Measurements from ENCODE around the gene CDK11B. TPM values are rescaled to one million over a fixed set of nuclear protein-coding genes. Genes with fewer than 3 reads are reported as not detected.

Gene CDK11B
- total and polyA plus RNA-seq, 2 experiments from 2014 or later = 22.4 to 76.7 TPM

DNA sequence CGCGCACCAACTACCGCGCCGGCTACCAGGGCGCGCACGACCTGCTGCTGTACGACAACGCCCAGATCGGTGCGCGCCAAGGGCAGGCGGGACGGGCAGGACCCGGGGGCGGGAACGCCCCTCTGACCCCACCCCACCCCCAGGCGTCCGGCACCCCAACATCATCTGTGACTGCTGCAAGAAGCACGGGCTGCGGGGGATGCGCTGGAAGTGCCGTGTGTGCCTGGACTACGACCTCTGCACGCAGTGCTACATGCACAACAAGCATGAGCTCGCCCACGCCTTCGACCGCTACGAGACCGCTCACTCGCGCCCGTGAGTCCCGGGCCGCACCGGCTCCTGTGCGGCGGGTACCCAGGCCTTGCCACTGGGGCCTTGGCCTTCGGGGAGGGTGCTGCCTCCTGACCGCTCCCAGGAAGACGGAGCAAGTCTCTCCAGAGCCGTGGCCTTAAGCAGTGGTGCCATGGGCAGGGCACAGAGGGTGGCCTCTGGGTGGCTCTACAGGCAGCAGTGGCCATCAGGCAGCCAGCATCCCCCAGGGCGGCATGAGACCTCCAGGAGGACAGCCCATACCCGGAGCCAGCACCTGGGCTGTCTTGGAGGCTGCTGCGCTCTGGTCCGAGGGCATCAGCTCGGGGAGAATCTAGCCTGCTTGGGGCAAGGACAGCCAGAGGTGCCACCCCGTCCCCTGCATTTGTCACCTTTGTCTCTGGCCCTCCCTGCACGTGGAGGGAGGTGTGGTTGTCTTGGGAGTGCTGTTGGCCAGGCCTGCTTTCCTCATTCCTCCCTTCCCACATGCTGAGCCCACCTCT lies 35.0 kb downstream of the CDK11B start:
- Histone ChIP-seq H3K4me3 (no peak overlapping the region), H3K9me2 (ENCODE audit: insufficient read depth) (no peaks in the 10 kb centered on the region), H3K4me1 (ENCODE audit: insufficient read depth) (no peaks in the 10 kb centered on the region), H3K36me3 (ENCODE audit: insufficient read depth) (no peaks in the 10 kb centered on the region), H4K20me1 (replicated peaks; ENCODE audit: insufficient read depth) (no peaks in the 10 kb centered on the region), H3K79me2 (replicated peaks; ENCODE audit: insufficient read depth) (no peaks in the 10 kb centered on the region), H3F3A (replicated peaks; ENCODE audit: low read depth) (0 out of 2 replicates have a peak, but pooled peaks cover 3% of the 10 kb centered on the region), H3K27me3 (ENCODE audit: insufficient read depth) (no peaks in the 10 kb centered on the region), H3K4me2 (no peak overlapping the region), H3K27ac (ENCODE audit: low read depth) (no peak overlapping the region), H2AFZ (no peak overlapping the region)
- TF ChIP-seq ETS1 (IDR thresholded peaks at IDR 0.05) (no peak), STAT1 (IDR thresholded peaks at IDR 0.05; ENCODE audit: unreplicated experiment) (no peak), JUNB (IDR thresholded peaks at IDR 0.05; ENCODE audit: unreplicated experiment) (no peak), ZNF331 (CRISPR knock-in tag; IDR thresholded peaks at IDR 0.05; ENCODE audit: low read depth) (no peak), NANOG (IDR thresholded peaks at IDR 0.05; ENCODE audit: borderline replicate concordance) (no peak), EZH2phosphoT487 (IDR thresholded peaks at IDR 0.05; ENCODE audit: unreplicated experiment) (no peak), ZNF114 (CRISPR knock-in tag; IDR thresholded peaks at IDR 0.05) (no peak), EZH2 (IDR thresholded peaks at IDR 0.05; ENCODE audit: low read depth, unreplicated experiment) (no peak), POLR2AphosphoS5 (IDR thresholded peaks at IDR 0.05; ENCODE audit: low read depth) (no peak; the same call in 1 of the 2 replicates), CREB1 (CRISPR knock-in tag; IDR thresholded peaks at IDR 0.05; ENCODE audit: low read depth) (no peak)
- TF ChIP-seq, protein P1, sequence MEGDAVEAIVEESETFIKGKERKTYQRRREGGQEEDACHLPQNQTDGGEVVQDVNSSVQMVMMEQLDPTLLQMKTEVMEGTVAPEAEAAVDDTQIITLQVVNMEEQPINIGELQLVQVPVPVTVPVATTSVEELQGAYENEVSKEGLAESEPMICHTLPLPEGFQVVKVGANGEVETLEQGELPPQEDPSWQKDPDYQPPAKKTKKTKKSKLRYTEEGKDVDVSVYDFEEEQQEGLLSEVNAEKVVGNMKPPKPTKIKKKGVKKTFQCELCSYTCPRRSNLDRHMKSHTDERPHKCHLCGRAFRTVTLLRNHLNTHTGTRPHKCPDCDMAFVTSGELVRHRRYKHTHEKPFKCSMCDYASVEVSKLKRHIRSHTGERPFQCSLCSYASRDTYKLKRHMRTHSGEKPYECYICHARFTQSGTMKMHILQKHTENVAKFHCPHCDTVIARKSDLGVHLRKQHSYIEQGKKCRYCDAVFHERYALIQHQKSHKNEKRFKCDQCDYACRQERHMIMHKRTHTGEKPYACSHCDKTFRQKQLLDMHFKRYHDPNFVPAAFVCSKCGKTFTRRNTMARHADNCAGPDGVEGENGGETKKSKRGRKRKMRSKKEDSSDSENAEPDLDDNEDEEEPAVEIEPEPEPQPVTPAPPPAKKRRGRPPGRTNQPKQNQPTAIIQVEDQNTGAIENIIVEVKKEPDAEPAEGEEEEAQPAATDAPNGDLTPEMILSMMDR (conservative IDR thresholded peaks at IDR 0.05; ENCODE audit: low read depth in 2 of 2) = no peak
- TF ChIP-seq, protein P2, sequence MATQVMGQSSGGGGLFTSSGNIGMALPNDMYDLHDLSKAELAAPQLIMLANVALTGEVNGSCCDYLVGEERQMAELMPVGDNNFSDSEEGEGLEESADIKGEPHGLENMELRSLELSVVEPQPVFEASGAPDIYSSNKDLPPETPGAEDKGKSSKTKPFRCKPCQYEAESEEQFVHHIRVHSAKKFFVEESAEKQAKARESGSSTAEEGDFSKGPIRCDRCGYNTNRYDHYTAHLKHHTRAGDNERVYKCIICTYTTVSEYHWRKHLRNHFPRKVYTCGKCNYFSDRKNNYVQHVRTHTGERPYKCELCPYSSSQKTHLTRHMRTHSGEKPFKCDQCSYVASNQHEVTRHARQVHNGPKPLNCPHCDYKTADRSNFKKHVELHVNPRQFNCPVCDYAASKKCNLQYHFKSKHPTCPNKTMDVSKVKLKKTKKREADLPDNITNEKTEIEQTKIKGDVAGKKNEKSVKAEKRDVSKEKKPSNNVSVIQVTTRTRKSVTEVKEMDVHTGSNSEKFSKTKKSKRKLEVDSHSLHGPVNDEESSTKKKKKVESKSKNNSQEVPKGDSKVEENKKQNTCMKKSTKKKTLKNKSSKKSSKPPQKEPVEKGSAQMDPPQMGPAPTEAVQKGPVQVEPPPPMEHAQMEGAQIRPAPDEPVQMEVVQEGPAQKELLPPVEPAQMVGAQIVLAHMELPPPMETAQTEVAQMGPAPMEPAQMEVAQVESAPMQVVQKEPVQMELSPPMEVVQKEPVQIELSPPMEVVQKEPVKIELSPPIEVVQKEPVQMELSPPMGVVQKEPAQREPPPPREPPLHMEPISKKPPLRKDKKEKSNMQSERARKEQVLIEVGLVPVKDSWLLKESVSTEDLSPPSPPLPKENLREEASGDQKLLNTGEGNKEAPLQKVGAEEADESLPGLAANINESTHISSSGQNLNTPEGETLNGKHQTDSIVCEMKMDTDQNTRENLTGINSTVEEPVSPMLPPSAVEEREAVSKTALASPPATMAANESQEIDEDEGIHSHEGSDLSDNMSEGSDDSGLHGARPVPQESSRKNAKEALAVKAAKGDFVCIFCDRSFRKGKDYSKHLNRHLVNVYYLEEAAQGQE (IDR thresholded peaks at IDR 0.05; ENCODE audit: unreplicated experiment) = no peak
- TF ChIP-seq, protein P3, sequence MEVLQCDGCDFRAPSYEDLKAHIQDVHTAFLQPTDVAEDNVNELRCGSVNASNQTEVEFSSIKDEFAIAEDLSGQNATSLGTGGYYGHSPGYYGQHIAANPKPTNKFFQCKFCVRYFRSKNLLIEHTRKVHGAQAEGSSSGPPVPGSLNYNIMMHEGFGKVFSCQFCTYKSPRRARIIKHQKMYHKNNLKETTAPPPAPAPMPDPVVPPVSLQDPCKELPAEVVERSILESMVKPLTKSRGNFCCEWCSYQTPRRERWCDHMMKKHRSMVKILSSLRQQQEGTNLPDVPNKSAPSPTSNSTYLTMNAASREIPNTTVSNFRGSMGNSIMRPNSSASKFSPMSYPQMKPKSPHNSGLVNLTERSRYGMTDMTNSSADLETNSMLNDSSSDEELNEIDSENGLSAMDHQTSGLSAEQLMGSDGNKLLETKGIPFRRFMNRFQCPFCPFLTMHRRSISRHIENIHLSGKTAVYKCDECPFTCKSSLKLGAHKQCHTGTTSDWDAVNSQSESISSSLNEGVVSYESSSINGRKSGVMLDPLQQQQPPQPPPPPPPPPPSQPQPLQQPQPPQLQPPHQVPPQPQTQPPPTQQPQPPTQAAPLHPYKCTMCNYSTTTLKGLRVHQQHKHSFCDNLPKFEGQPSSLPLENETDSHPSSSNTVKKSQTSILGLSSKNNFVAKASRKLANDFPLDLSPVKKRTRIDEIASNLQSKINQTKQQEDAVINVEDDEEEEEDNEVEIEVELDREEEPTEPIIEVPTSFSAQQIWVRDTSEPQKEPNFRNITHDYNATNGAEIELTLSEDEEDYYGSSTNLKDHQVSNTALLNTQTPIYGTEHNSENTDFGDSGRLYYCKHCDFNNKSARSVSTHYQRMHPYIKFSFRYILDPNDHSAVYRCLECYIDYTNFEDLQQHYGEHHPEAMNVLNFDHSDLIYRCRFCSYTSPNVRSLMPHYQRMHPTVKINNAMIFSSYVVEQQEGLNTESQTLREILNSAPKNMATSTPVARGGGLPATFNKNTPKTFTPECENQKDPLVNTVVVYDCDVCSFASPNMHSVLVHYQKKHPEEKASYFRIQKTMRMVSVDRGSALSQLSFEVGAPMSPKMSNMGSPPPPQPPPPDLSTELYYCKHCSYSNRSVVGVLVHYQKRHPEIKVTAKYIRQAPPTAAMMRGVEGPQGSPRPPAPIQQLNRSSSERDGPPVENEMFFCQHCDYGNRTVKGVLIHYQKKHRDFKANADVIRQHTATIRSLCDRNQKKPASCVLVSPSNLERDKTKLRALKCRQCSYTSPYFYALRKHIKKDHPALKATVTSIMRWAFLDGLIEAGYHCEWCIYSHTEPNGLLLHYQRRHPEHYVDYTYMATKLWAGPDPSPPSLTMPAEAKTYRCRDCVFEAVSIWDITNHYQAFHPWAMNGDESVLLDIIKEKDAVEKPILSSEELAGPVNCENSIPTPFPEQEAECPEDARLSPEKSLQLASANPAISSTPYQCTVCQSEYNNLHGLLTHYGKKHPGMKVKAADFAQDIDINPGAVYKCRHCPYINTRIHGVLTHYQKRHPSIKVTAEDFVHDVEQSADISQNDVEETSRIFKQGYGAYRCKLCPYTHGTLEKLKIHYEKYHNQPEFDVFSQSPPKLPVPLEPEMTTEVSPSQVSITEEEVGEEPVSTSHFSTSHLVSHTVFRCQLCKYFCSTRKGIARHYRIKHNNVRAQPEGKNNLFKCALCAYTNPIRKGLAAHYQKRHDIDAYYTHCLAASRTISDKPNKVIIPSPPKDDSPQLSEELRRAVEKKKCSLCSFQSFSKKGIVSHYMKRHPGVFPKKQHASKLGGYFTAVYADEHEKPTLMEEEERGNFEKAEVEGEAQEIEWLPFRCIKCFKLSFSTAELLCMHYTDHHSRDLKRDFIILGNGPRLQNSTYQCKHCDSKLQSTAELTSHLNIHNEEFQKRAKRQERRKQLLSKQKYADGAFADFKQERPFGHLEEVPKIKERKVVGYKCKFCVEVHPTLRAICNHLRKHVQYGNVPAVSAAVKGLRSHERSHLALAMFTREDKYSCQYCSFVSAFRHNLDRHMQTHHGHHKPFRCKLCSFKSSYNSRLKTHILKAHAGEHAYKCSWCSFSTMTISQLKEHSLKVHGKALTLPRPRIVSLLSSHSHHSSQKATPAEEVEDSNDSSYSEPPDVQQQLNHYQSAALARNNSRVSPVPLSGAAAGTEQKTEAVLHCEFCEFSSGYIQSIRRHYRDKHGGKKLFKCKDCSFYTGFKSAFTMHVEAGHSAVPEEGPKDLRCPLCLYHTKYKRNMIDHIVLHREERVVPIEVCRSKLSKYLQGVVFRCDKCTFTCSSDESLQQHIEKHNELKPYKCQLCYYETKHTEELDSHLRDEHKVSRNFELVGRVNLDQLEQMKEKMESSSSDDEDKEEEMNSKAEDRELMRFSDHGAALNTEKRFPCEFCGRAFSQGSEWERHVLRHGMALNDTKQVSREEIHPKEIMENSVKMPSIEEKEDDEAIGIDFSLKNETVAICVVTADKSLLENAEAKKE (CRISPR knock-in tag; IDR thresholded peaks at IDR 0.05) = no peak
- Mint-ChIP-seq H3K27me3 (ENCODE audit: insufficient read depth, low read depth, poor library complexity) (peaks cover 11% of the 10 kb centered on the region), H3K4me1 (no peaks in the 10 kb centered on the region; the same call in 2 of the 3 replicates), H3K4me3 (no peak overlapping the region), H3K27ac (no peak overlapping the region), H3K9me3 (no peaks in the 10 kb centered on the region; the same call in 2 of the 3 replicates), H3K36me3 (ENCODE audit: low read depth) (no peaks in the 10 kb centered on the region)
- ATAC-seq (no peak), DNase-seq (ENCODE audit: low spot score) (no peak)
